RWPE2 (cell line): ENCODE data around the gene ARID4B.

ENCODE experiments used
- ATAC-seq: fragments of 200-7000 bp; cut with Tn5 transposase; 3 replicates; pipeline ENCODE4 v1.9.1; 2021; ENCODE audit warnings: low read depth
- DNase-seq: peaks from one replicate; pipeline ENCODE4 v3.0.0-alpha.2; 2020; ENCODE audit warnings: low spot score
- H3K27ac ChIP-seq: fragments of 450-650 bp; 2 replicates; pipeline ENCODE4 v1.5.1; 2017; ENCODE audit warnings: mild to moderate bottlenecking; ENCODE audit not compliant: poor library complexity, severe bottlenecking
- H3K27me3 ChIP-seq: fragments of 250-450 bp; sonication (Bioruptor Pico); 2 replicates; pipeline ENCODE4 v1.5.1; 2021; ENCODE audit warnings: mild to moderate bottlenecking, moderate library complexity; ENCODE audit not compliant: insufficient read depth, poor library complexity, severe bottlenecking
- H3K36me3 ChIP-seq: fragments of 250-450 bp; sonication (Bioruptor Pico); 2 replicates; pipeline ENCODE4 v1.5.1; 2020; ENCODE audit warnings: low read depth, mild to moderate bottlenecking, moderate library complexity
- H3K4me1 ChIP-seq: fragments of 250-450 bp; sonication (Bioruptor Pico); 2 replicates; pipeline ENCODE4 v1.5.1; 2021; ENCODE audit warnings: mild to moderate bottlenecking, moderate library complexity; ENCODE audit not compliant: insufficient read depth, poor library complexity, severe bottlenecking
- H3K4me3 ChIP-seq: fragments of 250-450 bp; sonication (Bioruptor Pico); 2 replicates; pipeline ENCODE4 v1.5.1; 2021; ENCODE audit warnings: mild to moderate bottlenecking, moderate library complexity; ENCODE audit not compliant: severe bottlenecking
- H3K9me3 ChIP-seq: fragments of 250-450 bp; sonication (Bioruptor Pico); 2 replicates; pipeline ENCODE4 v1.5.1; 2021; ENCODE audit warnings: mild to moderate bottlenecking, moderate library complexity; ENCODE audit not compliant: severe bottlenecking
- TF ChIP-seq, protein P1 (sequence below): fragments of 450-650 bp; IDR thresholded peaks from one replicate; pipeline ENCODE4 v1.5.1; 2017; ENCODE audit warnings: mild to moderate bottlenecking, moderate library complexity; ENCODE audit not compliant: poor library complexity, severe bottlenecking

ARID4B gene

DNA sequence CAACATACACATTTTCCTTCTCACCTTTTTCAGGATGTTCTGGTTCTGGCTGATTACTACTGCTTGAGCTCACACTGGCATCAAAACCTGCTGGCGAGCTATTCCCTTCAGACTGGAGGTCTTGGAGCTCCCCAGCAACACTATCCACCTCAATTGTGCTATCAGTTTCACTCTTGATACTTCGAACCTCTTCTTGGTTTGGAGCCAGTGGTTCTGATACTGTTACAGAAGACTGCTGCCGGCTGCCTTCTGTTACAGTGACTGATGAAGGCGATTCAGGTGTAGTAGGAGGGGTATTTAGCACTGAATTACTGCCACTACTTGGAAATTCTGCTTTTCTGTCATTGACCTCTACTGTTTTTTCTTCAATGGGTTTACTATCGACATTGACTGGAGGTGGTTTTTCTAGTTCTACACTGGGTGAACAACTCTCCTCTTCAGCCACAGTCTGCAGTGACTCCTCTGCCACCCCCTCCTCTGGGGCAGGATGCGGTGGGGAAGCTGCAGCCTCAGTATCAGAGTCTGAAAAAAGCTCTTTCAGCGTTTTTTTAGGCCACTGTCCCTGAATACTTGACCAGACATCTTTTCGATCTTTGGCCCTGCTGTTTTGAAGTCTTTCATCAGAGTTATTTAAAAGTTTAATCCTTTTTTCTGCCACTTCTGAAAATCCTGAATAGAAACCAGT lies 146.3 kb downstream of the ARID4B start:
- H3K9me3 ChIP-seq: no peaks in the 10 kb centered on the region
- TF ChIP-seq, protein P1, sequence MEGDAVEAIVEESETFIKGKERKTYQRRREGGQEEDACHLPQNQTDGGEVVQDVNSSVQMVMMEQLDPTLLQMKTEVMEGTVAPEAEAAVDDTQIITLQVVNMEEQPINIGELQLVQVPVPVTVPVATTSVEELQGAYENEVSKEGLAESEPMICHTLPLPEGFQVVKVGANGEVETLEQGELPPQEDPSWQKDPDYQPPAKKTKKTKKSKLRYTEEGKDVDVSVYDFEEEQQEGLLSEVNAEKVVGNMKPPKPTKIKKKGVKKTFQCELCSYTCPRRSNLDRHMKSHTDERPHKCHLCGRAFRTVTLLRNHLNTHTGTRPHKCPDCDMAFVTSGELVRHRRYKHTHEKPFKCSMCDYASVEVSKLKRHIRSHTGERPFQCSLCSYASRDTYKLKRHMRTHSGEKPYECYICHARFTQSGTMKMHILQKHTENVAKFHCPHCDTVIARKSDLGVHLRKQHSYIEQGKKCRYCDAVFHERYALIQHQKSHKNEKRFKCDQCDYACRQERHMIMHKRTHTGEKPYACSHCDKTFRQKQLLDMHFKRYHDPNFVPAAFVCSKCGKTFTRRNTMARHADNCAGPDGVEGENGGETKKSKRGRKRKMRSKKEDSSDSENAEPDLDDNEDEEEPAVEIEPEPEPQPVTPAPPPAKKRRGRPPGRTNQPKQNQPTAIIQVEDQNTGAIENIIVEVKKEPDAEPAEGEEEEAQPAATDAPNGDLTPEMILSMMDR: no peak
- no peaks in the 10 kb centered on the region for H3K27me3 ChIP-seq
- H3K4me1 ChIP-seq: no peaks in the 10 kb centered on the region
- ATAC-seq (no peak), DNase-seq (no peak)
- H3K36me3 ChIP-seq: peaks cover 44% of the 10 kb centered on the region
- H3K4me3 ChIP-seq: no peak overlapping the region
- no peak overlapping the region for H3K27ac ChIP-seq

DNA sequence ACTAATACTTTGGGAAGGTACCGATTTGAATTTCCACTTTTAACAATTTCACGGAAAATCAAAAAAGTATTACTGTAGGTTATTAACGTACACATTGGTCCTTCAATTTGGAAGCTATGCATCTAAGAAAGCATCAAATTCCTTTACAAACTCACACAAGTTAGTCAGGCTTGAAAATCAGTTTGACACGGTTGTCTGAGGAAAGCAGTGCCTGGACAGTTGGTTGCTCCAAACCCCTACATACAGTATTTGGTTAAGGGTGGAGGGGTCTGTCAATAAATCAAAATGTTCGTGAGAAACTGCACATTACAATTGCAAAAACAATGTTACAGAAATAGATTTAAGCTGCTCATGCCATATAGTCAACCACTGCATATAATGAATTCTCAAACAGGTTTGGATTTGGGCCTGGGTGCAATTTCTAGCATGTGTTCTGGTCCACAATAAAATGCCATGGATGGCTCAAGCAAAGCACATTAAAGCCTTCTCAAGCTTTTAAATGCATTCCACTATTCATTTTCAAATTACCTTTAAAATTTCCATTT lies 147.0 kb downstream of the ARID4B start:
- DNase-seq (no peak), ATAC-seq (no peak)
- H3K4me1 ChIP-seq: no peaks in the 10 kb centered on the region
- no peak overlapping the region for H3K4me3 ChIP-seq
- TF ChIP-seq, protein P1: no peak
- H3K27ac ChIP-seq: no peak overlapping the region
- no peaks in the 10 kb centered on the region for H3K9me3 ChIP-seq
- H3K27me3 ChIP-seq: no peaks in the 10 kb centered on the region
- H3K36me3 ChIP-seq: peaks cover 44% of the 10 kb centered on the region

DNA sequence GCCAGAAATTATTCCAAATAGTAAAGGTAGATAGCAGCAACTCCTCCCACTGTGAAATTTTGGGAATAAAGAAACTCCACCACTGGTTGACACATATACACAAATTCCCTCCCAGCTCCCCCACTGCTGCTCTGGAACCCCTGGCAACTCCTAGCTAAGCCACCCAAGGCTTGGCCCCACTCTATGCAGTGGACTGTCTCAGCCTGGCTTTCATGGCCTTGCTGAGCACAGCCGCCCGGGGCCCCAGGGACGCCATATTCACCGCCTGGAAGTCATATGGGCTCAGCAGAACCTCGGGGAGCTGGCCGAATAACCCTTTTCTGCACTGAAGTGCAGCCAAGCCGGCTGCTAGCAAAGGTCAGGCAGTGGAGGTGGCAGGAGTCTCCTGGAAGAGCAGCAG lies 151.5 kb downstream of the ARID4B start:
- DNase-seq: no peak
- Histone ChIP-seq H3K9me3 (no peaks in the 10 kb centered on the region), H3K4me3 (no peak overlapping the region), H3K27ac (no peak overlapping the region), H3K36me3 (peaks cover 53% of the 10 kb centered on the region), H3K4me1 (no peaks in the 10 kb centered on the region), H3K27me3 (no peaks in the 10 kb centered on the region)
- TF ChIP-seq, protein P1: no peak
- ATAC-seq: no peak

DNA sequence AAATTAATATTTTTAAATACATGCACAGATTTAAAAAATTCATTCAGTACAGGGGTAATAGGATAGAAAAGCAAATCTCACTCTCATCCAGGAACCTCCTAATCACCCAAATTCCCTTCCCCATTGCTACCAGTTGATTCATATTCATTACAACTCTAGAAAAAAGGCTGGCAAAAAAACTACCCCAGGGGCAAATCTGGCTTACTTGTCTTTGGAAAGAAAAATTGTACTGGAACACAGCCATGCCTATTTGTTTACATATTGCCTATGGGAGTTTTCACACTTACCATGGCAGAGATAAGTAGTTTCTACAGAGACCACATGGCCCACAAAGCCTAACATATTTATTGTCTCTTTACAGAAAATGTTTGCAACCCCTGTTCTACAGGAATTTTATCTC lies 158.0 kb downstream of the ARID4B start:
- Histone ChIP-seq H3K27me3 (no peaks in the 10 kb centered on the region), H3K9me3 (no peaks in the 10 kb centered on the region), H3K27ac (no peak overlapping the region), H3K4me3 (no peak overlapping the region), H3K36me3 (peaks cover 29% of the 10 kb centered on the region), H3K4me1 (no peaks in the 10 kb centered on the region)
- ATAC-seq (no peak), DNase-seq (no peak)
- TF ChIP-seq, protein P1: no peak

DNA sequence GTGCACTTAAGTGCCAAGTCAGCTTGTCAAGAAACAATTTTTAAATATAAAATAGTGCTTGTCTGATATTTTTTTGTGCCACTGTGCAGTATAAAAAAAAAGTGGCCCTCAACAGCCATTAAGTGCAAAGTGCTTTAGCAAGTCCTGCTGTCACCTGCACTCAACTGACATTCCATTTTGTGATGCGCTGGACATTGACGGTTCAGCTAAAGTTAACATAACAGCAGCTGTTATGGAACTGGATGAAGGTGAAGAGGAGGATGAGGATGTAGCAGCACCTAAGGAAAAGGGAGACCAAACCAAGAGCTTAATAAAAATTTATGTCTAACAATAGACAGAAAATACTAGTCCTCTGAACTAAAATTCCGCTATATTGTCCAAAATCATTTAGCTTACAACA lies 159.6 kb downstream of the ARID4B start:
- no peak for DNase-seq
- peaks cover 22% of the 10 kb centered on the region for H3K36me3 ChIP-seq

More for the DNA sequence above, 159.6 kb downstream of the ARID4B start:
- Histone ChIP-seq H3K4me3 (no peak overlapping the region), H3K27ac (no peak overlapping the region), H3K27me3 (no peaks in the 10 kb centered on the region), H3K9me3 (no peaks in the 10 kb centered on the region), H3K4me1 (no peaks in the 10 kb centered on the region)
- ATAC-seq: no peak
- TF ChIP-seq, protein P1: no peak
